GM04503 (cell line): Measurements from ENCODE around the gene TCEAL4.
"Not testable (repeated sequence)": the region's sequence is repeated elsewhere in the genome, so short reads cannot be mapped to it uniquely, and the experiment has no call there.

Experiments
- DNase-seq: peaks from one replicate; pipeline ENCODE4 v3.0.0-alpha.2; 2012; ENCODE audit warnings: low read depth

The TCEAL4 gene

GRCh38 chrX:103592295-103592694 lies 7.0 kb downstream of the TCEAL4 start:
- not testable (repeated sequence) for DNase-seq

- not testable (repeated sequence) for DNase-seq
Measured at GRCh38 chrX:103595202-103595601, 9.9 kb downstream of the TCEAL4 start.

GRCh38 chrX:103607364-103608305 lies 22.3 kb downstream of the TCEAL4 start, which contains the start of gene TCEAL3:
TSS of gene TCEAL3 (plus strand) at chrX:103607963. CDS start at chrX:103609065, 1,102 bp downstream.
- DNase-seq: no peak

- DNase-seq: no peak
Measured at GRCh38 chrX:103608306-103608963, 23.1 kb downstream of the TCEAL4 start.

GRCh38 chrX:103610282-103610681 lies 25.0 kb downstream of the TCEAL4 start:
- DNase-seq: no peak

GRCh38 chrX:103613362-103613890 lies 28.1 kb downstream of the TCEAL4 start:
- no peak for DNase-seq

GRCh38 chrX:103614999-103615398 lies 29.7 kb downstream of the TCEAL4 start:
- DNase-seq: no peak

GRCh38 chrX:103615781-103616371 lies 30.6 kb downstream of the TCEAL4 start:
- DNase-seq: no peak

- DNase-seq: no peak
Measured at GRCh38 chrX:103616676-103617186, 31.4 kb downstream of the TCEAL4 start.

GRCh38 chrX:103624111-103624510 lies 38.8 kb downstream of the TCEAL4 start:
- DNase-seq: no peak

- no peak for DNase-seq
Measured at GRCh38 chrX:103626855-103627254, 41.5 kb downstream of the TCEAL4 start.

GRCh38 chrX:103628386-103629317 lies 43.3 kb downstream of the TCEAL4 start, which contains the start of gene TCEAL1:
TSS of gene TCEAL1 (plus strand) at chrX:103628975. CDS start at chrX:103629917, 942 bp downstream.
- DNase-seq: no peak

GRCh38 chrX:103629318-103630170 lies 44.2 kb downstream of the TCEAL4 start:
- no peak for DNase-seq

- DNase-seq: no peak
Measured at GRCh38 chrX:103630171-103630511, 44.8 kb downstream of the TCEAL4 start.

GRCh38 chrX:103631145-103631544 lies 45.8 kb downstream of the TCEAL4 start:
- DNase-seq: no peak

- no peak for DNase-seq
Measured at GRCh38 chrX:103635436-103635835, 50.1 kb downstream of the TCEAL4 start.
